ENCODE data around the gene PIK3R6. TPM values are rescaled to one million over a fixed set of nuclear protein-coding genes. Genes with fewer than 3 reads are reported as not detected.

Gene PIK3R6
- total and polyA plus RNA-seq, 10 of the 15 experiments (the other 5 are each of a cell fraction or from before 2014, with no cell fraction given), result 6.7 to 146 (median 68.2) TPM

GRCh38 chr17:8776881-8777280 is 90.6 kb downstream of the PIK3R6 start:
- POLR2A ChIA-PET, result interaction anchor here (0.5 kb wide), 1 partner anchor 38 kb away, joined by 3 read pairs; no protein-coding TSS in a partner anchor
- H3K9me3 ChIP-seq (replicated peaks; ENCODE audit: control insufficient read depth, insufficient read depth, low read length), result no peaks in the 10 kb centered on the region; the same call in 1 of the 3 replicates
- H2AFZ ChIP-seq (ENCODE audit: control insufficient read depth, low read depth, low read length), result no peak overlapping the region
- RAD21 ChIA-PET (ENCODE audit: unreplicated experiment), result interaction anchor here (1.1 kb wide), 1 partner anchor 16 kb away, joined by 3 read pairs; no protein-coding TSS in a partner anchor
- no peaks in the 10 kb centered on the region for H4K20me1 ChIP-seq (ENCODE audit: control insufficient read depth, insufficient read depth)
- H3K4me3 ChIP-seq, result no peak overlapping the region
- H3K79me2 ChIP-seq (ENCODE audit: control insufficient read depth, insufficient read depth, low read length), result no peaks in the 10 kb centered on the region
- SMC1A ChIA-PET (ENCODE audit: uncharacterized antibody, unreplicated experiment), result no interaction called here
- no peak overlapping the region for H3K4me2 ChIP-seq (ENCODE audit: control insufficient read depth, insufficient read depth)
- no peaks in the 10 kb centered on the region for H3K36me3 ChIP-seq (ENCODE audit: control insufficient read depth in 2 of 2, insufficient read depth in 2 of 2, low read length in 1 of 2)
- CTCF ChIA-PET, result interaction anchor here (0.6 to 2.1 kb wide), 4 partner anchors 8 to 221 kb away, joined by 3 to 13 read pairs (median 7); no protein-coding TSS in a partner anchor
- no peak for FAIRE-seq
- WGBS (ENCODE audit: insufficient coverage, insufficient replicate concordance, low lambda C conversion rate, missing lambda C conversion rate), result 42% methylated on average over 1 of the region's 1 CpG
- TF ChIP-seq CEBPB (IDR thresholded peaks at IDR 0.05; ENCODE audit: borderline replicate concordance in 1 of 2, low read depth in 2 of 2, low read length in 2 of 2), result no peak
- no peak for TF ChIP-seq HDAC6 (IDR thresholded peaks at IDR 0.05; ENCODE audit: unreplicated experiment)
- TF ChIP-seq TCF12 (IDR thresholded peaks at IDR 0.05; ENCODE audit: low read depth, low read length), result no peak
- TF ChIP-seq MTA2 (IDR thresholded peaks at IDR 0.05; ENCODE audit: low read depth), result no peak
- no peak for TF ChIP-seq TAF1 (IDR thresholded peaks at IDR 0.05; ENCODE audit: borderline replicate concordance, low read depth, low read length)
- no peak for TF ChIP-seq MTA3 (IDR thresholded peaks at IDR 0.05; ENCODE audit: borderline replicate concordance, low read length)
- no peak for TF ChIP-seq SMAD1 (IDR thresholded peaks at IDR 0.05; ENCODE audit: low read depth, partially characterized antibody)
- no peak for TF ChIP-seq NFYA (IDR thresholded peaks at IDR 0.05; ENCODE audit: borderline replicate concordance, low read depth, low read length)
- no peak for TF ChIP-seq POLR2A (IDR thresholded peaks at IDR 0.05; ENCODE audit: low read depth, low read length)
- H3K9ac ChIP-seq (ENCODE audit: control insufficient read depth, insufficient read depth, low read length), result no peak overlapping the region
- ATAC-seq, result no peak
- in situ Hi-C loops (cut with MboI) (no loop called here), intact Hi-C loops (cut with micrococcal nuclease; ENCODE audit: unreplicated experiment) (no loop called here)
- H3K27ac ChIP-seq (ENCODE audit: control insufficient read depth, insufficient read depth), result no peak overlapping the region
- no peaks in the 10 kb centered on the region; a peak in 1 of 4 replicates for H3K27me3 ChIP-seq (replicated peaks in 1 of 2; ENCODE audit: control insufficient read depth in 2 of 2, insufficient read depth in 2 of 2, low read length in 1 of 2)
- BruUV-seq (replicated peaks), result no TSS peak
- DNase-seq (ENCODE audit: low read depth, low spot score), result no peak
- H3K4me1 ChIP-seq (ENCODE audit: control insufficient read depth, insufficient read depth, low read length), result no peaks in the 10 kb centered on the region

GRCh38 chr17:8776248-8776647 is 91.2 kb downstream of the PIK3R6 start:
- Histone ChIP-seq H3K36me3 (ENCODE audit: control insufficient read depth in 2 of 2, insufficient read depth in 2 of 2, low read length in 1 of 2) (no peaks in the 10 kb centered on the region), H3K9ac (ENCODE audit: control insufficient read depth, insufficient read depth, low read length) (no peak overlapping the region), H3K79me2 (ENCODE audit: control insufficient read depth, insufficient read depth, low read length) (no peaks in the 10 kb centered on the region), H2AFZ (ENCODE audit: control insufficient read depth, low read depth, low read length) (no peak overlapping the region), H4K20me1 (ENCODE audit: control insufficient read depth, insufficient read depth) (no peaks in the 10 kb centered on the region), H3K27ac (ENCODE audit: control insufficient read depth, insufficient read depth) (no peak overlapping the region), H3K4me1 (ENCODE audit: control insufficient read depth, insufficient read depth, low read length) (no peaks in the 10 kb centered on the region), H3K4me3 (no peak overlapping the region), H3K27me3 (replicated peaks in 1 of 2; ENCODE audit: control insufficient read depth in 2 of 2, insufficient read depth in 2 of 2, low read length in 1 of 2) (no peaks in the 10 kb centered on the region; a peak in 1 of 4 replicates), H3K4me2 (ENCODE audit: control insufficient read depth, insufficient read depth) (no peak overlapping the region), H3K9me3 (replicated peaks; ENCODE audit: control insufficient read depth, insufficient read depth, low read length) (no peaks in the 10 kb centered on the region; the same call in 1 of the 3 replicates)
- ChIA-PET RAD21 (ENCODE audit: unreplicated experiment) (interaction anchor here (1.1 kb wide), 2 partner anchors 10 to 16 kb away, joined by 3 read pairs; no protein-coding TSS in a partner anchor), SMC1A (ENCODE audit: uncharacterized antibody, unreplicated experiment) (interaction anchor here (1.2 to 1.3 kb wide), 2 partner anchors 9 to 20 kb away, joined by 3 to 8 read pairs; no protein-coding TSS in a partner anchor), POLR2A (no interaction called here), CTCF (interaction anchor here (0.6 to 2.1 kb wide), 5 partner anchors 9 to 222 kb away, joined by 3 to 13 read pairs (median 4); no protein-coding TSS in a partner anchor)
- BruUV-seq (replicated peaks), result no TSS peak
- ATAC-seq (no peak), FAIRE-seq (no peak), DNase-seq (ENCODE audit: low read depth, low spot score) (no peak)
- in situ Hi-C loops (cut with MboI) (no loop called here), intact Hi-C loops (cut with micrococcal nuclease; ENCODE audit: unreplicated experiment) (no loop called here)
- no peak for TF ChIP-seq JUNB (IDR thresholded peaks at IDR 0.05)
- no peak for TF ChIP-seq EED (IDR thresholded peaks at IDR 0.05; ENCODE audit: low read depth)
- TF ChIP-seq STAT1 (conservative IDR thresholded peaks at IDR 0.05), result no peak
- TF ChIP-seq CEBPB (IDR thresholded peaks at IDR 0.05; ENCODE audit: borderline replicate concordance in 1 of 2, low read depth in 2 of 2, low read length in 2 of 2), result no peak
- TF ChIP-seq ZNF687 (IDR thresholded peaks at IDR 0.05), result no peak
- TF ChIP-seq HCFC1 (IDR thresholded peaks at IDR 0.05; ENCODE audit: low read length), result no peak
- no peak for TF ChIP-seq SUZ12 (IDR thresholded peaks at IDR 0.05; ENCODE audit: unreplicated experiment)
- no peak for TF ChIP-seq HDAC6 (IDR thresholded peaks at IDR 0.05; ENCODE audit: unreplicated experiment)
- no peak for TF ChIP-seq ZZZ3 (IDR thresholded peaks at IDR 0.05; ENCODE audit: control insufficient read depth, insufficient read length, low read depth)

Measured in GM12878 (cell line).